Smooth muscle cell (in vitro differentiated cells): Measurements from ENCODE around the gene NRN1. TPM values are rescaled to one million over a fixed set of nuclear protein-coding genes. Genes with fewer than 3 reads are reported as not detected.

ENCODE experiments used
- DNase-seq: peaks from one replicate; lab custom pipeline; 2025; ENCODE audit not compliant: unreplicated experiment; lab: John Stamatoyannopoulos, UW
- H2AFZ ChIP-seq: fragments of 200-600 bp; sonication (generic); 2 replicates; pipeline ENCODE4 v1.6.0; 2016; ENCODE audit warnings: antibody characterized with exemption, low read depth, mild to moderate bottlenecking
- H3F3A ChIP-seq: fragments of 200-600 bp; sonication (generic); 2 replicates; pipeline ENCODE4 v1.6.0; 2017; ENCODE audit warnings: antibody characterized with exemption, low read depth
- H3K27ac ChIP-seq: fragments of 200-600 bp; sonication (generic); 2 replicates; pipeline ENCODE4 v1.5.1; 2016; ENCODE audit warnings: low read depth, mild to moderate bottlenecking
- H3K27me3 ChIP-seq: fragments of 200-600 bp; sonication (generic); 2 replicates; pipeline ENCODE4 v1.6.1; 2016; ENCODE audit warnings: low read depth, mild to moderate bottlenecking
- H3K36me3 ChIP-seq: fragments of 200-600 bp; sonication (generic); 2 replicates; pipeline ENCODE4 v1.5.1; 2016; ENCODE audit warnings: low read depth
- H3K4me1 ChIP-seq: fragments of 200-600 bp; sonication (generic); 2 replicates; pipeline ENCODE4 v1.5.1; 2016; ENCODE audit warnings: low read depth
- H3K4me2 ChIP-seq: fragments of 200-600 bp; sonication (generic); 2 replicates; pipeline ENCODE4 v1.6.0; 2016; ENCODE audit warnings: mild to moderate bottlenecking
- H3K4me3 ChIP-seq: fragments of 200-600 bp; sonication (generic); 2 replicates; pipeline ENCODE4 v1.5.1; 2016; ENCODE audit warnings: mild to moderate bottlenecking
- H3K79me2 ChIP-seq: fragments of 200-600 bp; sonication (generic); 2 replicates; pipeline ENCODE4 v1.6.0; 2016; ENCODE audit warnings: low read depth, mild to moderate bottlenecking
- H3K9ac ChIP-seq: fragments of 200-600 bp; sonication (generic); 2 replicates; pipeline ENCODE4 v1.6.0; 2016; ENCODE audit warnings: low read depth
- H3K9me3 ChIP-seq: fragments of 200-600 bp; sonication (generic); replicated peaks from 2 replicates; pipeline ENCODE4 v1.5.1; 2016; ENCODE audit warnings: low read depth
- H4K20me1 ChIP-seq: fragments of 200-600 bp; sonication (generic); 2 replicates; pipeline ENCODE4 v1.6.0; 2016; ENCODE audit warnings: low read depth
- CTCF ChIP-seq: fragments of 200-600 bp; sonication (generic); IDR thresholded peaks from 2 replicates; pipeline ENCODE4 v1.5.1; 2017; ENCODE audit warnings: borderline replicate concordance, mild to moderate bottlenecking, antibody characterized with exemption; ENCODE audit not compliant: insufficient read depth, poor library complexity, severe bottlenecking
- whole genome bisulfite sequencing: methylation state at CpG from one replicate; pipeline ENCODE4 v1.1.7; 2016; ENCODE audit warnings: low lambda C conversion rate; 5-methylcytosine and 5-hydroxymethylcytosine counted together
- polyA plus RNA-seq: library from polyadenylated mRNA; unstranded; fragments of >200 nt; fragmentation: Nextera tagmentation; extraction: Ambion mirVana; gene quantifications from 2 replicates; pipeline ENCODE4 v1.2.1, GENCODE V29; 2016
- total RNA-seq: library from RNA; depleted of rRNA; stranded (reverse); fragments of >200 nt; gene quantifications from 2 replicates; pipeline ENCODE4 v1.2.3, GENCODE V29; 2014

Gene NRN1
- total and polyA plus RNA-seq, 2 experiments from 2014 or later = 0.27 TPM; not detected in 1

DNA sequence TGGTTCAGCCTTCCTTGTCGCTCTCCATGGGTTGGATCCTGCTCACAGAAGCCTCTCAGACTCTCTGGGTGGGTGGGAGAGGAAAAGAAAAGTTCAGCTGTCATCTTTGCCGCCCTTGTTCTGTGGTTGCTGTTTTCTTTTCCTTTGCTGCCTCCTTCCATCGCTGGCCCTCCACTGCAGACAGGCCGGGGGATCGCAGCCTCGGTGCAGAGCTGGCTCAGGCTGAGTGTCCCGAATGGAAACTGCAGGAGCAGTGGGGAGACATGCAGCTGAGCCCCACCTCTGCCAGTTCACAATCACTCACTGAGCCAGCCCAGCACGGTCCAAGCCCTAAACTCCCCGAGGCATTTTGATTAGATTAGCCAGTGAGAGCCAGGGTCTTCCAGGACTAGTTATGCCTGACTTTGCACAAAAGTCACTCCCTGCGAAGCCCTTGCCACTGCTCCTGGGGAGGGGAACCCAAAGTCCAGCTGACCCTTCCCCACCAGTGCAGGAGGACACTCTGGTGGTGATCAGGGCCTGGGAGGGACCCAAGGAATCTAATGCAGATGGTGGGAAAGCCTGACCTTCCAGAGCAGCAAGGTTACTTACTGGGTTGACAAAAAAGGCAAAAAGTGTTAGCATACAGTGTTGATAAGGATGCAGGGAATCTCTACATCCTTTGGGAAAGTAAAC, 14.0 kb downstream of the NRN1 start:
- Histone ChIP-seq H3K9me3 (no peaks in the 10 kb centered on the region), H3K4me3 (no peak overlapping the region), H3F3A (no peaks in the 10 kb centered on the region), H3K4me1 (peaks cover 19% of the 10 kb centered on the region), H3K9ac (no peak overlapping the region), H3K27ac (no peak overlapping the region), H3K36me3 (no peaks in the 10 kb centered on the region), H2AFZ (no peak overlapping the region), H3K79me2 (no peaks in the 10 kb centered on the region), H3K27me3 (peaks cover 97% of the 10 kb centered on the region), H3K4me2 (no peak overlapping the region), H4K20me1 (no peaks in the 10 kb centered on the region)
- TF ChIP-seq CTCF = no peak
- 11% methylated on average over 10 of the region's 10 CpGs for WGBS
- DNase-seq = no peak

DNA sequence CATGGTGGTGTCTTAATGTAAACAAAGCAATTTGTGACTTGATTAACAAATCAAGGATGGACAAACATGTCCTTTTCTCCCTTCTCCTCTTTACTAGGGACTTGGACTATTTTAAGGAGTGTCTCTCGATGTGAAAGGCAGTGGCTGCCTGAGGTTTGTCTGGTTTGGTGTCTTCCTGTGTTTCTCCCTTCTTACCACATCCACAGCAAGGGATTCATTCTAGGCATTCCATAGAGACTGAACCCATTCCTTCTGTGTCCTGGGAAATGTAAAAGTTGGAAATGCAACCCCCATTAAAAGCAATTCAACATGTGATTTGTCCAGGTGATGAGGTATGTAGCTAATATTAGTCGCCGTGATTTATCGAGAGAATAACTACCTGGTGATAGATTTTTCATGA, 15.9 kb downstream of the NRN1 start:
- Histone ChIP-seq H3K79me2 (no peaks in the 10 kb centered on the region), H3K9ac (no peak overlapping the region), H3K9me3 (no peaks in the 10 kb centered on the region), H3F3A (no peaks in the 10 kb centered on the region), H4K20me1 (no peaks in the 10 kb centered on the region), H3K36me3 (no peaks in the 10 kb centered on the region), H3K27ac (no peak overlapping the region), H3K4me3 (no peak overlapping the region), H2AFZ (no peak overlapping the region), H3K4me2 (no peak overlapping the region), H3K27me3 (peaks cover 87% of the 10 kb centered on the region), H3K4me1 (peaks cover 2% of the 10 kb centered on the region)
- TF ChIP-seq CTCF = no peak
- no peak for DNase-seq
- 86% methylated on average over 4 of the region's 4 CpGs for WGBS

GRCh38 chr6:5989141-5989723, 17.5 kb downstream of the NRN1 start:
- Histone ChIP-seq H2AFZ (no peak overlapping the region), H3K79me2 (no peaks in the 10 kb centered on the region), H3K4me1 (no peaks in the 10 kb centered on the region), H3K36me3 (no peaks in the 10 kb centered on the region), H3K9ac (no peak overlapping the region), H3F3A (no peaks in the 10 kb centered on the region), H3K27ac (no peak overlapping the region), H3K4me3 (no peak overlapping the region), H3K9me3 (no peaks in the 10 kb centered on the region), H4K20me1 (no peaks in the 10 kb centered on the region), H3K27me3 (peaks cover 87% of the 10 kb centered on the region), H3K4me2 (no peak overlapping the region)
- WGBS = 75% methylated on average over 5 of the region's 5 CpGs
- no peak for TF ChIP-seq CTCF
- no peak for DNase-seq

DNA sequence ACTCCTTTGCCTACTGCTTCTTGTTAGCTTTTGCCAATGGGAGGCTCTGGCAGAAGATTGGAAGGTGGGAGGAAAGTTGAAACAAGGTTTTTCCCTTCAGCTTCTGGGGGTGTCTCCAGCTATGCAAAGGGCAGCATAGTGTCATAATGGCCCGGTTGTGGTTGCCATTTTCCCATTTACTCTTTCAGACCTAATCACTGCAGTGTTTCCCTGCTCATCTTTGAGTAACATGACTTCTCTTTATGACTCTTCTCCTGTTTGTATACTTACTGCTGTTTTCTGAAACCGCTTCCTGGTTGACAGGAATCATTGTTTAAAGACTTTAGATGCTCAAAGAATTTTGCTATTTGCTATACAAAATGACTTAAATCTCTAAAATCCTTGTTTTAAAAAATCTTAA, 19.9 kb downstream of the NRN1 start:
- no peak for DNase-seq
- 62% methylated on average over 2 of the region's 2 CpGs for whole genome bisulfite sequencing
- no peak overlapping the region for H3K27ac ChIP-seq
- no peak overlapping the region for H3K9ac ChIP-seq
- H4K20me1 ChIP-seq = no peaks in the 10 kb centered on the region
- H3K36me3 ChIP-seq = no peaks in the 10 kb centered on the region
- TF ChIP-seq CTCF = no peak
- no peaks in the 10 kb centered on the region for H3K4me1 ChIP-seq
- no peaks in the 10 kb centered on the region for H3K9me3 ChIP-seq
- H3K4me2 ChIP-seq = no peak overlapping the region
- no peak overlapping the region for H3K4me3 ChIP-seq
- H3F3A ChIP-seq = no peaks in the 10 kb centered on the region
- H3K27me3 ChIP-seq = peaks cover 67% of the 10 kb centered on the region
- H2AFZ ChIP-seq = no peak overlapping the region
- H3K79me2 ChIP-seq = no peaks in the 10 kb centered on the region
